Mucosa of gallbladder (tissue), 1 donor: ENCODE measurements around the gene MED27. TPM values are rescaled to one million over a fixed set of nuclear protein-coding genes. Genes with fewer than 3 reads are reported as not detected.
A peak's percentile ranks its signal among the peaks of the same experiment; 100 is the strongest.

Source experiments
- DNase-seq: peaks from one replicate; pipeline ENCODE4 v3.0.0-alpha.2; 2020; ENCODE audit warnings: low spot score
- total RNA-seq: library from RNA; stranded (reverse); gene quantifications from one replicate; pipeline ENCODE4 v1.2.1, GENCODE V29; 2021
- donor health status: DM: no; HTN: no; CAD: no.

MED27 gene, protein sequence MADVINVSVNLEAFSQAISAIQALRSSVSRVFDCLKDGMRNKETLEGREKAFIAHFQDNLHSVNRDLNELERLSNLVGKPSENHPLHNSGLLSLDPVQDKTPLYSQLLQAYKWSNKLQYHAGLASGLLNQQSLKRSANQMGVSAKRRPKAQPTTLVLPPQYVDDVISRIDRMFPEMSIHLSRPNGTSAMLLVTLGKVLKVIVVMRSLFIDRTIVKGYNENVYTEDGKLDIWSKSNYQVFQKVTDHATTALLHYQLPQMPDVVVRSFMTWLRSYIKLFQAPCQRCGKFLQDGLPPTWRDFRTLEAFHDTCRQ
- total RNA-seq: 13.9 TPM

DNA sequence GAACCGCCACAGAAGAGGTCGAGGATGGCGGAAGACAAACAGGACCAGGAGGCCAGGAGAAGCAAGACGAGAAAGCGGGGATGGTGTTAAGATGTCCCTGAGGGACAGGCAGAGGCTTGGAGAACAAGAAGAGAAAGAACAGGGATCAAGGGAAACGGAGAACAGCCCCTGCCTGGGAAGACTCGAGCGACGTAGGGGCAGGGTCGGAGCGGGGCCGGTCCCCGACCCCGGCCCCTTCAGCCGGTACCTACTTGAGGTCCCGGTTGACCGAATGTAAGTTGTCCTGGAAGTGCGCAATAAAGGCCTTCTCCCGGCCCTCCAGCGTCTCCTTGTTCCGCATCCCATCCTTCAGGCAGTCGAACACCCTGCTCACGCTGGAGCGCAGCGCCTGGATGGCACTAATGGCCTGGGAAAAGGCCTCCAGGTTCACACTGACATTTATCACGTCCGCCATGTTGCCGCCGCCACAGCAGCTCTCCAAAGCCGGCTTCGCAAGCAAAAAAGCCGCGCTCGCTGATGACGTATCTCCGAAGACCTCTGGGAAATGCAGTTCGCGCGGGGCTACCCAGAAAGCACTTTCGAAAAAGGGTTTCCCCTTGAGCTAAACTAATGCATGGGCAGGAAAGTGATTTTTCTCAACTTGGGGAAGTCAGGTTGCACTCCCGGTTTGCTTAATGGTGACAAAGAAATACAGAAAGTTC is at the start of gene MED27:
Gene MED27, minus strand, starts transcription at position 477 of the 701 bp plus-strand sequence. Its CDS starts 23 bp downstream, at position 454.
- peak; percentile 95 for DNase-seq

DNA sequence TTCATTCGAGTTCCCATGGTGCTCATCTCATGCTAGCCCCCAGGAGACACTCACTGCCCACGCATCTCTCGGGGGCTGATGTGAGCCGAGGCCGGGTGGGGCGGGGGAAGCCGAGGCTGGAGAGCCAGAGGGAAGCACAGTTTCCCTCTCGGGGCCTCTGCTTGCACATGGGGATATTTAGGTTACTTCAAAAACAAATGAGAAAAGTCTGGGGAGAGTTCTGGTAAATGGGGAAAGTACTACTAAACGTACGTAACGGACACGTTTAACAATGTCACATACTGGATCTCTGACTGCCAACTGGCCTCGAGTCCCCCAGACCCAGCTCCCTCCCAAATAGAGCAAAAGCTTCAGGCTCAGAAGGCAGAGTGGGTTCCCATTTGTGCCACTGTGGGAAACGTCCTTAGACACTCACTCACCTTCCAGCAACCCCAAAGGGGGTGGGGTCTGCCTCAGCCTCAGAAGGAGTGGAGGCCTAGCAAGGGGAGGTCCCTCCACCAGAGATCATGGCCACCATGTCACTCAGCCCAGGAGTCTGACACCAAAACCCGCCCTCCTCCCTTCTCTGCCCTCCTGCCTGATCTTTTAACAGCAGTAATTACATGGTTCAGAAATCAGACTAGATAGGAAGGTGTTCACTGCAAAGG is 48.3 kb upstream of the MED27 start:
- DNase-seq: no peak

GRCh38 chr9:132126680-132127236 is 47.1 kb upstream of the MED27 start:
- no peak for DNase-seq

DNA sequence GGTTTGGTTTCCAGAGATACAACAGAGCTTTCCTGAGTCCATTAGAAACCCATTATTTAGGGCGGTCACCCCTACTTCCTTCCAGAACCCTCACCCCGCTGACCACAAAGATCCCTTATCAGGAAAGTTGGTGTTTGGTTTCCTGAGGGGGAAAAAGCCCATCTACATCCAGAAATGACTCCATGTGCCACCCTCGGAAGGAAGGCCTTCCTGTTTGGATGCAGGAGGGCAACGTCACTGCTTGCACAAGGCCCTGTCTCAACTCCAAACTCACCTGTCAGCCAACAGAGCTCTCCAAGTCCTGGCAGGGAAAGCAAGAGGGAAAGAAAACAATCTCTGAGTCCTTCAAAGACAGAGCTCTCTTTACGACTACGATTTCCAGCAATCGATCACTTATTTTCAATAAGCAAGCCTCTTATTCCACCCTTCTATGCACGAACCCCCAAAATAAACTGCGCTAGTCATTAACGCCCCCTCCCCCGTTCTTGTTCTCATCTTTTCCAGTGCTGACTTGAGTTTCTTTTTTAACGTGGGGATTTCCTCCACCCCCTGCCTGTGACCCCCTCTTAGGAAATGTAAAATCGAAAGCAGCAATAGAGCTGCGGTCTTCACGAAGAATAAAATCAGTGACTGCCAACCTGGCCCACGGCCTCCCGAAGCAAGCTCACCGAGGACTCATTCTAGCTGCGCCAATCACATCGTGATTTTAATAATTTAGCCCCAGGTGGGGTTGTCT is 46.4 kb upstream of the MED27 start:
- DNase-seq: no peak

DNA sequence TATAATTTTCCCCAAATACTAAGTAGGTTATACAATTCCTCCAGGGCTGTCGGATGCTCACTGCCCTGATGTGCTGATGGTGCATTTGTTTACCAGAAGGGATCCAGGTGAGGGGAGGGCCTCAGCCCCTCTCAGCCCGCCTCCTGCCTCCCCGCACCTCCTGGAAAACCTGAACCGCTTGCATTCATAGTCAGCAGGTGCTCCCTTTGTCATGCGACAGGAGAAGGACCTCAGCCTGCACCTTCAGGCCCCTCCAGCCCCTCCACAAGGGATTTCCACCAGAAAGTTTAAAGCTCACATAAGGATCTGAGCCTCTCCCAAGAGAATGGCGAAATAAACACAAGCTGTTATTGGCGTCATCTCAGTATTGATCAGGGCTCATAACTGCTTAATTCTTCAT is 45.7 kb upstream of the MED27 start:
- no peak for DNase-seq

GRCh38 chr9:132124800-132125199 is 45.1 kb upstream of the MED27 start:
- no peak for DNase-seq

DNA sequence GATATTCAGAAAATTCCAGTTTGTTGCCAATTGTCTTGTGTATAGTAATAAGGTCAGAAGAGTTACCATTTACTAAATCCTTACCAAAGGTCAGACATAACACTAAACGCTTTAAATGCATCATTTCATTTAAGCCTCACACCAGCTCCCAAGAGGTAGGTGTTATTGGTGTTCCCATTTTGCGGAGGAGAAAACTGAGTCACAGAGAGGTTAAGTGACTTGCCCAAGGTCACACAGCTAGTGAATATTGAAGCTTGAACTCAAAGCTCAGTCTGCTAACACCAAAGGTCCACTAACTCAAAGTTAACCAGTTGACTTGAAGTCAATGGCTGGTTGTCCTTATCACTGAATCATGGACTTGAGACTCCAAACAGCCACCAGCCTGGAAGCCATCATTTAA is 41.4 kb upstream of the MED27 start:
- no peak for DNase-seq

GRCh38 chr9:132117694-132118093 is 38.0 kb upstream of the MED27 start:
- DNase-seq: no peak

GRCh38 chr9:132116583-132116982 is 36.9 kb upstream of the MED27 start:
- no peak for DNase-seq

DNA sequence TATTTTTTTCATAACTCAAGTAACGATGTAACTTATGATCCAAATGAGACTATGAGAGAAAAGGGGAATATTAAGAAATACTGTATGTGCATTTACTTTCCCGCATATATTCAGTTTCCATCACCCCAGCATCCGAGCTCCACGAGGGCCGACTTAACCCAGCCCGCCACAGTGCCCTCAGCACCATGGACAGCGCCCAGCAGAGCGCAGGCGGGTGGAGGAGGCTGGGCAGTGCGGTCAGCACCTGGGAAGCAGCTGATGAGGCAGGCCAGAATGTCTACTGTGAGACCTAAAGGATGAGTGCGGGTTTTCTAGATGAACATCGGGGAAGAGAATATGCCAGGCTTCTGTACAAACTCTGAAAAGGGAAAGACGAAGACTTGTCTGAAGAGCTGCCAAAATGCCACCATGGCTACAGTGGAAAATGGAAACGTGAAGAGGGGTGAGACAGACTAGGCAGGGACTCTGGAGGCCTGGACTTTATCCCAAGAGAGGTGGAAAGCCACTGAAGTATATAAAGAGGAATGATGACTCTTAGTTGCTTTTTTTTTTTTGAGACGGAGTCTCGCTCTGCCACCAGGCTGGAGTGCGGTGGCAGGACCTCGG is 34.5 kb upstream of the MED27 start:
- DNase-seq: peak; percentile 65

DNA sequence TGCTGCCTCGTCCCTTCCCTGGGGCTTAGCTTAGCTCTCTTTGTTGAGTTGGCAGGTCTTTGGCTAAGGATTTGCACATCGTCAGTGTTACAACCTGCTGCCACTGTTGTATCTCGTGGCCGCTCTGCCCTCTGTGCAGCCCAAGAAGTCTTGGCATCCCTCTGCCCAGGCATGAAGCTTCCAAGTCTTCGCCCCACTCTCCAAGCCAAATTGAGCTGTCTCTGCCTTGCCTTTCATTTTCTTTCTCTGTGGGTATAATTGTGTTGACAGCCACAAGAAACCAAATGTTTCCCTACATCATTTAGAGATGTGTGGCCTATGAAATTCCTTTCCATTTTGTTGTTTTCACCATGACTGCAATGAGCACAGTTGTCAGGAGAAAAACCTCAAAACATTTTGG is 29.6 kb upstream of the MED27 start:
- no peak for DNase-seq

- no peak for DNase-seq
Measured at GRCh38 chr9:132108728-132109127, 29.1 kb upstream of the MED27 start.

GRCh38 chr9:132099741-132100407 is 20.2 kb upstream of the MED27 start:
- no peak for DNase-seq

DNA sequence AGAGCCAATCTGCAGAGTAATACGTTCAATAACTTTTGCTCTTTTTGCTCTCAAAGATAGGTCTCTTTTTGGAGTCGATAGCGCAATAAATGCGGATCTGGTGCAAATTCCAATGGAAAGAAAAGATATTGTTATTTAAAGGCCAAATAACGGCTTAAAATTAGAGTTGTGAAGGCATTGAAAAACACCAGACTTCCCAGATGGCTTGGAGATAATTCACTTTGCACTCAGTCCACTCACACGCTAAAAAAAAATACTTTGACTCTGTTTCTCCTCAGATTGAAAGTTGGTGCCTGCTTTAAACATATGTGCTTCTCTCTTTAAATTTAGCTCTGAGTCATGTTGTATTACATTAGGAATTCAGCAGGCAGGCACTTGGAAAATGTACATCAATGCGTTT is 19.5 kb upstream of the MED27 start:
- DNase-seq: no peak

- DNase-seq: no peak
Measured at GRCh38 chr9:132094314-132094791, 14.7 kb upstream of the MED27 start.

GRCh38 chr9:132090771-132091170 is 11.1 kb upstream of the MED27 start:
- DNase-seq: no peak

- no peak for DNase-seq
Measured at GRCh38 chr9:132087438-132088030, 7.9 kb upstream of the MED27 start.

GRCh38 chr9:132082188-132082587 is 2.5 kb upstream of the MED27 start:
- no peak for DNase-seq

GRCh38 chr9:132078699-132079356 is 839 bp downstream of the MED27 start:
- DNase-seq: no peak
